ENCODE measurements around the gene LITAF. TPM values are rescaled to one million over a fixed set of nuclear protein-coding genes. Genes with fewer than 3 reads are reported as not detected.

The LITAF gene
- polyA plus RNA-seq, 1 of the 3 experiments (the other 2 are of a cell fraction): 45.7 TPM

- no peak for TF ChIP-seq PBX3 (IDR thresholded peaks at IDR 0.05)
- TF ChIP-seq EZH2phosphoT487 (IDR thresholded peaks at IDR 0.05; ENCODE audit: borderline replicate concordance, low read depth): no peak
- TF ChIP-seq RXRA (IDR thresholded peaks at IDR 0.05; ENCODE audit: borderline replicate concordance, low read depth): no peak
- TF ChIP-seq TEAD4 (IDR thresholded peaks at IDR 0.05; ENCODE audit: borderline replicate concordance, insufficient read depth): no peak
- no peak for TF ChIP-seq MEF2A (IDR thresholded peaks at IDR 0.05; ENCODE audit: borderline replicate concordance, low read depth)
- no peak for TF ChIP-seq CHD2 (IDR thresholded peaks at IDR 0.05; ENCODE audit: low read length, partially characterized antibody)
- TF ChIP-seq RFX5 (IDR thresholded peaks at IDR 0.05; ENCODE audit: low read length): no peak
- TF ChIP-seq FOXM1 (IDR thresholded peaks at IDR 0.05; ENCODE audit: low read depth): no peak
- TF ChIP-seq NRF1 (IDR thresholded peaks at IDR 0.05; ENCODE audit: low read depth, low read length): no peak
Measured at GRCh38 chr16:11556945-11557720, 29.6 kb downstream of the LITAF start (continued).

- WGBS (ENCODE audit: low lambda C conversion rate): 96% methylated on average over 13 of the region's 13 CpGs
- H3K36me3 ChIP-seq (replicated peaks in 1 of 2; ENCODE audit: control insufficient read depth in 1 of 2, insufficient read depth in 2 of 2, low read length in 1 of 2): peaks cover 10 to 17% of the 10 kb centered on the region in 2 experiments
Measured at GRCh38 chr16:11556214-11556819, 30.4 kb downstream of the LITAF start.

More at GRCh38 chr16:11556214-11556819, 30.4 kb downstream of the LITAF start:
- no peak overlapping the region for H2AFZ ChIP-seq (ENCODE audit: low read depth)
- ChIA-PET CTCF (interaction anchor here (0.9 to 1.2 kb wide), 2 partner anchors 84 to 85 kb away, joined by 3 read pairs; no protein-coding TSS in a partner anchor), POLR2A (no interaction called here)
- H3K9me3 ChIP-seq: peaks cover 13% of the 10 kb centered on the region
- no peaks in the 10 kb centered on the region for H4K20me1 ChIP-seq (ENCODE audit: insufficient read depth)
- H3K9ac ChIP-seq: no peak overlapping the region
- H3K4me1 ChIP-seq (ENCODE audit: control insufficient read depth in 1 of 2, insufficient read depth in 2 of 2, low read depth in 1 of 2, low read length in 1 of 2): peaks cover 0 to 5% of the 10 kb centered on the region in 2 experiments; a peak in 1 of 4 replicates
- no peaks in the 10 kb centered on the region for H3K9me2 ChIP-seq
- no peak overlapping the region for H3K4me3 ChIP-seq (ENCODE audit: low read depth in 2 of 2, low read length in 1 of 2)
- H3F3A ChIP-seq (replicated peaks; ENCODE audit: insufficient read depth): no peaks in the 10 kb centered on the region
- no peak overlapping the region for H3K27ac ChIP-seq (ENCODE audit: low read depth in 2 of 2, low read length in 1 of 2)
- H3K4me2 ChIP-seq: no peak overlapping the region
- H3K27me3 ChIP-seq (ENCODE audit: insufficient read depth): no peaks in the 10 kb centered on the region
- TF ChIP-seq ZBTB33 (IDR thresholded peaks at IDR 0.05; ENCODE audit: borderline replicate concordance, low read depth) (no peak), REST (IDR thresholded peaks at IDR 0.05; ENCODE audit: low read depth, low read length) (no peak), RXRA (IDR thresholded peaks at IDR 0.05; ENCODE audit: borderline replicate concordance, low read depth) (no peak)
- H3K79me2 ChIP-seq (ENCODE audit: insufficient read depth): peaks cover 22% of the 10 kb centered on the region
- no peak for DNase-seq

All from SK-N-SH (cell line).